Measurements from ENCODE around the gene UFM1. TPM values are rescaled to one million over a fixed set of nuclear protein-coding genes. Genes with fewer than 3 reads are reported as not detected.

UFM1 gene
- total and polyA plus RNA-seq, 9 donors: 40.5 to 73.4 (median 46.2) TPM

DNA sequence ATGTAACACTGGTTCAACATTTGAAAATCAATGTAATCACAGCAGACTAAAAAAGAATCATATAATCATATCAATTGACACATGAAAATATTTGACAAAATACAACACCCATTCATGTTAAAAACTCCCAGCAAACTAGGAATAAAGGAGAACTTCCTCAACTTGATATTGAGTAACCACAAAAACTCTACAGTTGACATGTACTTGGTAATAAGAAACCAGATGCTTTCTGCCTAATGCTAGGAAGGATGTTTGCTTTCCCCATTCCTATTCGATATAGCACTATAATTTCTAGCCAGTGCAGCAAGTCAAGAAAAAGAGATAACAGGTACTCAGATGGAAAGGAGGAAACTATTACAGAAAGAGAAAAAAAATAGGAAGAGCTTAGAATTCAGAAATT lies 26.9 kb downstream of the UFM1 start:
- H3K9me3 ChIP-seq: no peaks in the 10 kb centered on the region
- DNase-seq: no peak
- TF ChIP-seq POLR2A (IDR thresholded peaks at IDR 0.05) (no peak), EP300 (IDR thresholded peaks at IDR 0.05) (no peak)
- TF ChIP-seq, protein P1, sequence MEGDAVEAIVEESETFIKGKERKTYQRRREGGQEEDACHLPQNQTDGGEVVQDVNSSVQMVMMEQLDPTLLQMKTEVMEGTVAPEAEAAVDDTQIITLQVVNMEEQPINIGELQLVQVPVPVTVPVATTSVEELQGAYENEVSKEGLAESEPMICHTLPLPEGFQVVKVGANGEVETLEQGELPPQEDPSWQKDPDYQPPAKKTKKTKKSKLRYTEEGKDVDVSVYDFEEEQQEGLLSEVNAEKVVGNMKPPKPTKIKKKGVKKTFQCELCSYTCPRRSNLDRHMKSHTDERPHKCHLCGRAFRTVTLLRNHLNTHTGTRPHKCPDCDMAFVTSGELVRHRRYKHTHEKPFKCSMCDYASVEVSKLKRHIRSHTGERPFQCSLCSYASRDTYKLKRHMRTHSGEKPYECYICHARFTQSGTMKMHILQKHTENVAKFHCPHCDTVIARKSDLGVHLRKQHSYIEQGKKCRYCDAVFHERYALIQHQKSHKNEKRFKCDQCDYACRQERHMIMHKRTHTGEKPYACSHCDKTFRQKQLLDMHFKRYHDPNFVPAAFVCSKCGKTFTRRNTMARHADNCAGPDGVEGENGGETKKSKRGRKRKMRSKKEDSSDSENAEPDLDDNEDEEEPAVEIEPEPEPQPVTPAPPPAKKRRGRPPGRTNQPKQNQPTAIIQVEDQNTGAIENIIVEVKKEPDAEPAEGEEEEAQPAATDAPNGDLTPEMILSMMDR (IDR thresholded peaks at IDR 0.05): no peak

DNA sequence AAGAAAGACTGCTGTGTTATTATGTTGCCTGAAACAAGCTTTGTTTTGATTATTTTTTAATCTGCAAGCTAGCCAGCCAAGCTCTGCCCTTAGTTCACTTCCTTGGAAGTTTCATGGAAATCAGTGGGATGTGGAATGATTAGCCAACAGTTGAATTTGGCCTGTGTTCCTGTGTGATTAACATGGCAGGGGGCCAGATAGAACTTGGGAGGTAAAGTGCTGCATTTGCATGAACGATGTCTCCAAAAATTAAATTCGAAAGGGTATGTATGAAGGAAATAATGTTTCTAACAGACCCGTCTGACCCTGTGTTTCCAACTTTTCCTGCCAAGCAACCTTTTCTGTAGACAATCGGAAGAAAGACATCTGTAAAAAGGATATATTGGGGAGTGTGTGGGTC lies 32.2 kb downstream of the UFM1 start:
- TF ChIP-seq, protein P1 (IDR thresholded peaks at IDR 0.05): no peak
- TF ChIP-seq EP300 (IDR thresholded peaks at IDR 0.05): no peak
- no peak for TF ChIP-seq POLR2A (IDR thresholded peaks at IDR 0.05)
- H3K4me1 ChIP-seq (ENCODE audit: insufficient read depth): peaks cover 11% of the 10 kb centered on the region
- H3K27ac ChIP-seq: peak overlapping the region in 1 of 2 donors; percentile 9
- DNase-seq: peak in 4 of 5 donors; percentile 35 to 45 (median 38)
- no peaks in the 10 kb centered on the region for H3K27me3 ChIP-seq
- intact Hi-C loops (cut with DNase I): no loop called here
- 1 to 13% (median 7%) methylated on average over 4 of the region's 4 CpGs for WGBS, 3 donors
- H3K9me3 ChIP-seq: no peaks in the 10 kb centered on the region
- H3K4me3 ChIP-seq: no peak overlapping the region
- H3K36me3 ChIP-seq: no peaks in the 10 kb centered on the region

More for the DNA sequence above, 26.9 kb downstream of the UFM1 start:
- intact Hi-C loops (cut with DNase I): no loop called here
- H3K27me3 ChIP-seq: no peaks in the 10 kb centered on the region
- no peaks in the 10 kb centered on the region for H3K36me3 ChIP-seq
- peaks cover 8% of the 10 kb centered on the region for H3K4me1 ChIP-seq (ENCODE audit: insufficient read depth)
- H3K27ac ChIP-seq: no peak overlapping the region
- no peak overlapping the region for H3K4me3 ChIP-seq
- 0% methylated on average over 1 of the region's 1 CpG for WGBS, 3 donors

DNA sequence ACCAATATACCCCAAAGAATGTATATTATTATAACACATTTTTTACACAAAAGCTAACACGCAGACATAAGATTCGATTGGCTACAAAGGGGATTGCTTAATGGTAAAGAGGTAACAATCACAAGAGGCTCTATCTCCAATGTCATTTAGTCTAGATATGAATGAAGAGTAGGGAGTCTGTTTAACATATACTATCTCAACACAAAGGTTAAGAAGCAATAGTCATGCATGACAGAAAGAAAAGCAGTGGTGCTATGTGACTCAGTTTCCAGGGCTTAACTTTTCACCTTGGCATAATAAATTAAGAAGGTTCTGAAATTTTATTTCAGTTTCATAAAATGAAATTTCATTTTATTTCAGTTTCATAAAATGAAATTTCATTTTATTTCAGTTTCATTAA lies 33.3 kb downstream of the UFM1 start:
- no peak overlapping the region for H3K27ac ChIP-seq
- no peaks in the 10 kb centered on the region for H3K36me3 ChIP-seq
- no peak for DNase-seq
- H3K27me3 ChIP-seq: no peaks in the 10 kb centered on the region
- no peak overlapping the region for H3K4me3 ChIP-seq
- intact Hi-C loops (cut with DNase I): no loop called here
- TF ChIP-seq EP300 (IDR thresholded peaks at IDR 0.05) (no peak), POLR2A (IDR thresholded peaks at IDR 0.05) (no peak)
- TF ChIP-seq, protein P1 (IDR thresholded peaks at IDR 0.05): no peak
- 89 to 92% (median 92%) methylated on average over 2 of the region's 2 CpGs for WGBS, 3 donors
- peaks cover 11% of the 10 kb centered on the region for H3K4me1 ChIP-seq (ENCODE audit: insufficient read depth)
- H3K9me3 ChIP-seq: no peaks in the 10 kb centered on the region

DNA sequence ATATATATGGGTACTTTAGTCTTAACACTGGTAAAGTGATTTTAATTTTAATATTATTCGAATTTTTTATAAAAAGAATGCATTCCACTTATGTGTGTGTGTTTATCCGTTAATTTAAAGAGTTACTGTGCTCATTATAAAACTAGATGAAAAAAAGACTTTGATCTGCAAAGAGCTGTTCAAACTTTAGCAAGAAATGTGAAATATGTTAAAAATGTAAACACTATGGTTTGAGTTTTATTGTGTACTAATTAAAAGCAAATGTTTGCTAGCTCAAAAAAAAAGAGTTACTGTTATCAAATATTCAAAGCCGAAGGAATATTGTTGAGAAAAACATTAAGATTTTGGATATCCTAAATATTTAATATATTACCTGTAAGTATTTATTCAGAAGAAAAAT lies 34.5 kb downstream of the UFM1 start:
- no peak overlapping the region for H3K27ac ChIP-seq
- no peaks in the 10 kb centered on the region for H3K9me3 ChIP-seq
- no peaks in the 10 kb centered on the region for H3K36me3 ChIP-seq
- intact Hi-C loops (cut with DNase I): no loop called here
- 9 to 30% (median 10%) methylated on average over 3 of the region's 3 CpGs for WGBS, 3 donors
- H3K4me1 ChIP-seq (ENCODE audit: insufficient read depth): peaks cover 11% of the 10 kb centered on the region
- no peak overlapping the region for H3K4me3 ChIP-seq
- no peak for TF ChIP-seq EP300 (IDR thresholded peaks at IDR 0.05)
- TF ChIP-seq, protein P1 (IDR thresholded peaks at IDR 0.05): no peak
- no peak for TF ChIP-seq POLR2A (IDR thresholded peaks at IDR 0.05)
- no peaks in the 10 kb centered on the region for H3K27me3 ChIP-seq
- DNase-seq: no peak

Data from ovary (tissue), 9 donors.